ENCODE measurements around the gene NFE2L1.

The NFE2L1 gene

GRCh38 chr17:48002916-48003416, 45.2 kb upstream of the NFE2L1 start:
- Histone ChIP-seq H4K20me1 (ENCODE audit: insufficient read depth) (no peaks in the 10 kb centered on the region), H3K4me3 (IDR thresholded peaks at IDR 0.05; ENCODE audit: insufficient read depth, low read depth, low read length) (no peak overlapping the region), H3K27ac (peak overlapping the region; percentile 26; the same call in 1 of the 2 replicates), H3K4me2 (peak overlapping the region; percentile 39), H3K9ac (no peak overlapping the region), H3K36me3 (ENCODE audit: insufficient read depth) (no peaks in the 10 kb centered on the region), H3K79me2 (ENCODE audit: insufficient read depth, low read depth) (no peaks in the 10 kb centered on the region), H3K4me1 (ENCODE audit: low read depth, poor library complexity, severe bottlenecking) (peaks cover 8% of the 10 kb centered on the region), H2AFZ (ENCODE audit: low read depth) (peak overlapping the region; percentile 54), H3K27me3 (ENCODE audit: insufficient read depth, low read depth) (no peaks in the 10 kb centered on the region)
- TF ChIP-seq CTCF (conservative IDR thresholded peaks at IDR 0.05; ENCODE audit: low read depth, low read length): no peak

- Histone ChIP-seq H4K20me1 (ENCODE audit: insufficient read depth) (no peaks in the 10 kb centered on the region), H3K27ac (no peak overlapping the region), H3K9ac (no peak overlapping the region), H3K4me2 (no peak overlapping the region), H3K4me1 (ENCODE audit: low read depth, poor library complexity, severe bottlenecking) (peaks cover 8% of the 10 kb centered on the region), H3K79me2 (ENCODE audit: insufficient read depth, low read depth) (no peaks in the 10 kb centered on the region), H2AFZ (ENCODE audit: low read depth) (no peak overlapping the region), H3K27me3 (ENCODE audit: insufficient read depth, low read depth) (no peaks in the 10 kb centered on the region), H3K4me3 (IDR thresholded peaks at IDR 0.05; ENCODE audit: insufficient read depth, low read depth, low read length) (no peak overlapping the region), H3K36me3 (ENCODE audit: insufficient read depth) (no peaks in the 10 kb centered on the region)
- no peak for TF ChIP-seq CTCF (conservative IDR thresholded peaks at IDR 0.05; ENCODE audit: low read depth, low read length)
Observed at GRCh38 chr17:48003417-48004151, 44.6 kb upstream of the NFE2L1 start.

GRCh38 chr17:48004983-48005382, 43.2 kb upstream of the NFE2L1 start:
- Histone ChIP-seq H2AFZ (ENCODE audit: low read depth) (no peak overlapping the region), H3K27ac (no peak overlapping the region), H3K4me2 (no peak overlapping the region), H3K27me3 (ENCODE audit: insufficient read depth, low read depth) (no peaks in the 10 kb centered on the region), H3K36me3 (ENCODE audit: insufficient read depth) (no peaks in the 10 kb centered on the region), H3K4me1 (ENCODE audit: low read depth, poor library complexity, severe bottlenecking) (peaks cover 8% of the 10 kb centered on the region), H3K9ac (no peak overlapping the region), H3K4me3 (IDR thresholded peaks at IDR 0.05; ENCODE audit: insufficient read depth, low read depth, low read length) (no peak overlapping the region), H3K79me2 (ENCODE audit: insufficient read depth, low read depth) (no peaks in the 10 kb centered on the region), H4K20me1 (ENCODE audit: insufficient read depth) (no peaks in the 10 kb centered on the region)
- no peak for TF ChIP-seq CTCF (conservative IDR thresholded peaks at IDR 0.05; ENCODE audit: low read depth, low read length)

- H2AFZ ChIP-seq (ENCODE audit: low read depth): no peak overlapping the region
- no peaks in the 10 kb centered on the region for H4K20me1 ChIP-seq (ENCODE audit: insufficient read depth)
- H3K36me3 ChIP-seq (ENCODE audit: insufficient read depth): no peaks in the 10 kb centered on the region
- H3K79me2 ChIP-seq (ENCODE audit: insufficient read depth, low read depth): no peaks in the 10 kb centered on the region
- peaks cover 16% of the 10 kb centered on the region for H3K4me1 ChIP-seq (ENCODE audit: low read depth, poor library complexity, severe bottlenecking)
- H3K4me3 ChIP-seq (IDR thresholded peaks at IDR 0.05; ENCODE audit: insufficient read depth, low read depth, low read length): no peak overlapping the region
- no peak overlapping the region for H3K27ac ChIP-seq
- no peaks in the 10 kb centered on the region for H3K27me3 ChIP-seq (ENCODE audit: insufficient read depth, low read depth)
- TF ChIP-seq CTCF (conservative IDR thresholded peaks at IDR 0.05; ENCODE audit: low read depth, low read length): no peak
- no peak overlapping the region for H3K4me2 ChIP-seq
- H3K9ac ChIP-seq: no peak overlapping the region
Observed at GRCh38 chr17:48006936-48007709, 41.0 kb upstream of the NFE2L1 start.
